Measurements from ENCODE around the gene CGB8.

DNA sequence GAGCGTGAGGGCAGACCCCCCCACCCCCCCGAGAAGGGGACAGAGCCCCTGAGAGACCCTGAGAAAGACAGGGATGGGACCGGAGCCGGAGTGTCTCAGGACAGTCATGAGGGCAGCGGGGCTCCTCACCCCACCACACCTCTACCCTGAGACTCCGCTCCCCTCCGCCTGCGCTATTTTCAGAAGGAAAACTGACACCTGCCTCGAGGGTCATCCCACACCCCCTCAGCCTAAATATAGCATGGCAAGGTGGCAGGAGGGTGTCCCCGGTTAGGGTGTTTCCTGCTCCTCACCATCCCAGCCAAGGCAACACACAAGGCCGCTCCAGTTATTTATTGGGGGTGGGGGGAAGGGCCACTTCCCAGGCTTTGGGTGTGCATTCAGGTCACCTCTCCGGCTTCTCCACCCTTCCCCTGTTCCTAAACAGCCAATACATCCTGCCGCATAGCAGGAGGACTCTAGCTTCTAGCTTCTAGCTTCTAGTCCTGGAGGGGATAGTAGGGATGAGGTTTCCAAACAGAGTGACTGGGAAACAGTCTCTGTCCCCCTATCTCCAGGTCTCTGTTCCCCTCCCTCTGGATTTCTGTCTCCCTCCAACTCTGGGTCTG lies 17.1 kb upstream of the CGB8 start:
- TF ChIP-seq, protein P1, sequence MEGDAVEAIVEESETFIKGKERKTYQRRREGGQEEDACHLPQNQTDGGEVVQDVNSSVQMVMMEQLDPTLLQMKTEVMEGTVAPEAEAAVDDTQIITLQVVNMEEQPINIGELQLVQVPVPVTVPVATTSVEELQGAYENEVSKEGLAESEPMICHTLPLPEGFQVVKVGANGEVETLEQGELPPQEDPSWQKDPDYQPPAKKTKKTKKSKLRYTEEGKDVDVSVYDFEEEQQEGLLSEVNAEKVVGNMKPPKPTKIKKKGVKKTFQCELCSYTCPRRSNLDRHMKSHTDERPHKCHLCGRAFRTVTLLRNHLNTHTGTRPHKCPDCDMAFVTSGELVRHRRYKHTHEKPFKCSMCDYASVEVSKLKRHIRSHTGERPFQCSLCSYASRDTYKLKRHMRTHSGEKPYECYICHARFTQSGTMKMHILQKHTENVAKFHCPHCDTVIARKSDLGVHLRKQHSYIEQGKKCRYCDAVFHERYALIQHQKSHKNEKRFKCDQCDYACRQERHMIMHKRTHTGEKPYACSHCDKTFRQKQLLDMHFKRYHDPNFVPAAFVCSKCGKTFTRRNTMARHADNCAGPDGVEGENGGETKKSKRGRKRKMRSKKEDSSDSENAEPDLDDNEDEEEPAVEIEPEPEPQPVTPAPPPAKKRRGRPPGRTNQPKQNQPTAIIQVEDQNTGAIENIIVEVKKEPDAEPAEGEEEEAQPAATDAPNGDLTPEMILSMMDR (conservative IDR thresholded peaks at IDR 0.05) = no peak
- no peak for TF ChIP-seq ZFX (IDR thresholded peaks at IDR 0.05)

Data from C4-2B (cell line).